A673 (cell line): ENCODE measurements around the gene PRUNE2.

Source experiments
- EZH2 ChIP-seq: fragments of 200-600 bp; sonication (generic); IDR thresholded peaks from 2 replicates; pipeline ENCODE4 v1.6.1; 2017; ENCODE audit warnings: borderline replicate concordance, low read depth, mild to moderate bottlenecking, mixed read lengths, antibody characterized with exemption, low read length; ENCODE audit not compliant: poor library complexity, severe bottlenecking
- TF ChIP-seq, protein P1 (sequence below): fragments of 300-800, 200-600 bp; sonication (generic); conservative IDR thresholded peaks from 2 replicates; pipeline ENCODE4 v1.5.1; 2017; ENCODE audit warnings: low read depth, mild to moderate bottlenecking, antibody characterized with exemption, low read length, moderate library complexity, mixed read lengths

DNA sequence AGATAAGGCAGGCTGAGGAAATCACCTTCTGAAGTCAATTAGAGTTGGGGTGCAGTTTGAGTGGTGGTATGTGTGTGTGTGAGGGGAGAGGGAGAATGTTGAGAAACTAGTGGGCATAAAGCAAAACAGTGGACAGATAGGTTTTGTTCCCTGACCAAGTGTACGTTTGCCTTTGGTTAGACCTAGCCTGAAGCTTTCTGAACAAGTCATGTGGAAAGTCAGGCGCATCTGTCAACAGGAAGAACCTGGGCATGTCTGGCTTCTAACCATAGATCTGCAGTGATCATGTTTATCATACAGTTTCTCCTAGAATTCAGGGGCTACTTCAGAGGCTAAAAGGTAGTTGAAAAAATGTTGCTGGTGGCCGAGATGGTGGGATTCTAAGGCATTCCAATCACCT is 284.9 kb downstream of the PRUNE2 start:
- no peak for TF ChIP-seq EZH2
- TF ChIP-seq, protein P1, sequence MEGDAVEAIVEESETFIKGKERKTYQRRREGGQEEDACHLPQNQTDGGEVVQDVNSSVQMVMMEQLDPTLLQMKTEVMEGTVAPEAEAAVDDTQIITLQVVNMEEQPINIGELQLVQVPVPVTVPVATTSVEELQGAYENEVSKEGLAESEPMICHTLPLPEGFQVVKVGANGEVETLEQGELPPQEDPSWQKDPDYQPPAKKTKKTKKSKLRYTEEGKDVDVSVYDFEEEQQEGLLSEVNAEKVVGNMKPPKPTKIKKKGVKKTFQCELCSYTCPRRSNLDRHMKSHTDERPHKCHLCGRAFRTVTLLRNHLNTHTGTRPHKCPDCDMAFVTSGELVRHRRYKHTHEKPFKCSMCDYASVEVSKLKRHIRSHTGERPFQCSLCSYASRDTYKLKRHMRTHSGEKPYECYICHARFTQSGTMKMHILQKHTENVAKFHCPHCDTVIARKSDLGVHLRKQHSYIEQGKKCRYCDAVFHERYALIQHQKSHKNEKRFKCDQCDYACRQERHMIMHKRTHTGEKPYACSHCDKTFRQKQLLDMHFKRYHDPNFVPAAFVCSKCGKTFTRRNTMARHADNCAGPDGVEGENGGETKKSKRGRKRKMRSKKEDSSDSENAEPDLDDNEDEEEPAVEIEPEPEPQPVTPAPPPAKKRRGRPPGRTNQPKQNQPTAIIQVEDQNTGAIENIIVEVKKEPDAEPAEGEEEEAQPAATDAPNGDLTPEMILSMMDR: no peak
